Epithelial cell of prostate (primary cell): ENCODE results near the gene CNNM4.

ENCODE experiments used
- DNase-seq: peaks from one replicate; pipeline ENCODE4 v3.0.0-alpha.2; 2011; ENCODE audit warnings: low read depth, low spot score
- H3K27ac ChIP-seq: fragments of 450-650 bp; 2 replicates; pipeline ENCODE4 v1.5.1; 2017; ENCODE audit warnings: mild to moderate bottlenecking

The CNNM4 gene

DNA sequence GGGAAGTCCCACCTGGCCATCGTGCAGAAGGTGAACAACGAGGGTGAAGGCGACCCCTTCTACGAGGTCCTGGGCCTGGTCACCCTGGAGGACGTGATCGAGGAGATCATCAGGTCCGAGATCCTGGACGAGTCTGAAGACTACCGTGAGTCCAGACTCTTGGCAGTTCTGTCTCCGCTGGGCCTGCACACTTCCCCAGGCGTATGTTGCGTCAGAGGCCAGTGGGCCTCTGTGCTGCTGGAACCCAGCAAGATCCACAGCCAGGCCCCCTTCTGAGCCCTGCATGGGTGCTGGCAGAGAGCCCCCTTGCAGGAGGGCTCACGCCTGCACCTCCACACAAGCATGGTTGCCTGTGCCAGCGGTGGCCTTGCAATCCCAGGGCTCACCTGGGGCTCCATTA lies 64.4 kb downstream of the CNNM4 start:
- no peak overlapping the region for H3K27ac ChIP-seq
- no peak for DNase-seq

DNA sequence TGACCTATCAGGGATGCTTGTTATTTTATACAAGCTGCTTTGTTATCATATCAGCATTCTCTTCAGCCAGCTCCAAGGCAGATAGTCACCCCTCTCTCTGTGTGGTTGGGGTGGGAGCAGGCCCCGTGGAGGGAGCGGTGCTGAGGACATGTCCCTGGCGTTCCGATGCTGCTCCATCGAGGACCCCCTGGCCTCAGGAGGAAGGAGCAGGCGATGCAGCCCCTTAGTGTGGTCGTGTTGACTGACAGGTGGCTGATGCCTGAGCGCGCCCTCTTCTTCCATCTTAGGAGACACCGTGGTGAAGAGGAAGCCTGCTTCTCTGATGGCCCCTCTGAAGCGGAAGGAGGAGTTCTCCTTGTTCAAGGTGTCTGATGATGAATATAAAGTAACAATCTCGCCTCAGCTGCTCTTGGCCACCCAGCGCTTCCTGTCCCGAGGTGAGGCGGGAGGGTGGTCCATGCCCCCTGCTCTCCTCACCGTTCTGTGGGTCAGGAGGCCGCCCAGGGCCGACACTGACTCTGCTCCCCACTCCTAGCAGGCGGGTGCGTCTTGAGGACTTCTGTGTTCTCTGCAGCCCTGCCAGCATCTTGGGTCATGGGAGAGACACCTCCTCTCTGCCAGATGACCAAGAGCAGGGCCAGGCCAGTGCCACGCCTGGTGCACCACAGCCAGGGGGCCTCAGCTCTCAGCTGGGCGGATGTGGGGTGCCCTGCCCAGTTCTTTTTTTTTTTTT lies 66.0 kb downstream of the CNNM4 start:
- DNase-seq: no peak
- H3K27ac ChIP-seq: no peak overlapping the region

DNA sequence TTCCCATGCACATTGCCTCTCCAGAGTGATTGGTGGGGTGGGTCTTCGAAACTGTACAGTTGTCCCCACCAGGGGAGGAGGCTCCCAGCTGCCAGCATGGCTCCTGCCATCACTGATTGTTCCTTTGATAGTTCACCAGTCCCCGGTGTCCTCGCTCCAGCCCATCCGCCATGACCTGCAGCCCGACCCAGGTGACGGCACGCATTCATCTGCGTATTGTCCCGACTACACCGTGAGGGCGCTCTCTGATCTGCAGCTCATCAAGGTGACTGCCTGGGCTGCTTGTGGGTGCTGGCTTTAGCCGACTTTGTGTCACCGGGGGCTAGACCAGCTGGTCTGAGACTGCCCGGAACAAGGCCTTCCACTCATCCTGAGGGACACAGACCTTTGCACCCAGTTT lies 67.7 kb downstream of the CNNM4 start:
- no peak for DNase-seq

DNA sequence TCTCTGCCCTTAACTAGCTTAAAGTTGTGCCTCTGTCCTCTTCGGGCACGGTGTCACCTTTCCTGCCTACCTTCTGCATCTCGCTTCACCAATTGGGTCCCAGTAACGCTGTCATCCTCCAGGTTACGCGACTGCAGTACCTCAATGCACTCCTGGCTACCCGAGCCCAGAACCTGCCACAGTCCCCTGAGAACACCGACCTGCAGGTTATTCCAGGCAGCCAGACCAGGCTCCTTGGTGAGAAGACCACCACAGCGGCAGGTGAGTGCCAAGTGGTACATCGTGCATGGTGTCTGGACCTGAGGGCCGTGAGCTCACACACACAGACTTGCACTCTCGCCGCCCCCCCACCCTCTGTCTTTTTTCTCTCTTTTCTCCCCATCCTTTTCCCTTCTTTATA lies 68.2 kb downstream of the CNNM4 start:
- no peak overlapping the region for H3K27ac ChIP-seq
- DNase-seq: no peak

More for the DNA sequence above, 67.7 kb downstream of the CNNM4 start:
- H3K27ac ChIP-seq: no peak overlapping the region

DNA sequence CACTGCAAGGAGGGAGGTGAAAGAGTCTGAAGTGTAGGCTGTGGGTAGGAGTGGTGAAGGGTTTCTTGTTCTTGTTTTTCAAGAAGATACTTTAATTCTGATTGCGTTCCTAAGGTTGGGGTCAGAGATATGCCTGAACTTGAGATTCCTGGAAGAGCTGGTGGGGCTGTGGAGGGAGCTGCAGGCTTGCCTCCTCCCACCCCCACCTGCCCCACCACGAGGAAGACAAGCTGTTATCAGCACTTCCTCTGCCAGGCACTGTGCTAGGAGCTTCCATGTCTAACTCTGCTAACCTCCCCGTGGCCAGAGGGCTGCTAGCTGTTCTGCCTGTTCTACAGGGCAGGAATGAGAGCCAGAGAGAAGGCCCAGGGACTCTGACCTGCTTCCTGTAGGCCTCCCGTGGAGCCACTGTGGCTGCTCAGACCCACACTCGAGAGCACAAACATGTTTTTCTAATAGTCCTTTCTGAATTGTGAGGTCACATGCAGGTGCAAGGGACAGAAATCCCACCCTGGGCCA lies 69.4 kb downstream of the CNNM4 start:
- no peak overlapping the region for H3K27ac ChIP-seq
- no peak for DNase-seq

DNA sequence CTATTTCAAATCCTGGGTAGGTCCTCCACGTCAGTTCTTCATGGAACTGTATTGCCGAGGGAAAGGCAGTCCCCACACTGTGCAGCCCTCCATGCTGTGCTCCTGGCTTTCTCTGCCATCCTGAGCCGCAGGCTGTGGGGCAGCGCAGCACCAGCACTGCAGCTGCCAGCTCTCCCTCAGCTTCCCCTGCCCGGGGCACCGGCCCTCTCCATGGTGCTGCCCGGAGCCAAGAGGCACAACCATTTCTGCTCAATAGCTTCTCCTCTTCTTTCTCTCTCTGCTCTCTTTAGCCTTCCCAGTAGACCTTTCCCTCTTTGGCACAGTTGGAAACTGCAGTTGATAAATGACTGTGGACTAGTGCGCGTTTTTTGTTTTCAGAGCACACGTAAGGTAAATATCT lies 71.0 kb downstream of the CNNM4 start:
- DNase-seq: no peak
- no peak overlapping the region for H3K27ac ChIP-seq

DNA sequence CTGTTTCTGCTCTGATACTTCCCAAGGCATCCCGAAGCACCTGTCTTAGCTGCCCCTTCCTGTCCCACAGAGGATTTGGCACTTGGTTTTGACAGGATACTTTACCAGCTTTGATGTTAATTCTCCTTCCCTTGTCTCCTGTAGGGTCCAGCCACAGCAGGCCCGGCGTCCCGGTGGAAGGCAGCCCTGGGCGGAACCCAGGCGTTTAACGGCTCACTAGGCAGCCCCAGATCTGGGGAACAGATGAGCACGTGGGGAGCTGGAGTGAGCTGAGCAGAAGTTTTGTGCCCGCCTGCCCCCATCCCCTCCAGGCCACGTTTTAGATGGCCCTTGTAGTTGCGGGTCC lies 71.7 kb downstream of the CNNM4 start:
- no peak overlapping the region for H3K27ac ChIP-seq
- DNase-seq: no peak

DNA sequence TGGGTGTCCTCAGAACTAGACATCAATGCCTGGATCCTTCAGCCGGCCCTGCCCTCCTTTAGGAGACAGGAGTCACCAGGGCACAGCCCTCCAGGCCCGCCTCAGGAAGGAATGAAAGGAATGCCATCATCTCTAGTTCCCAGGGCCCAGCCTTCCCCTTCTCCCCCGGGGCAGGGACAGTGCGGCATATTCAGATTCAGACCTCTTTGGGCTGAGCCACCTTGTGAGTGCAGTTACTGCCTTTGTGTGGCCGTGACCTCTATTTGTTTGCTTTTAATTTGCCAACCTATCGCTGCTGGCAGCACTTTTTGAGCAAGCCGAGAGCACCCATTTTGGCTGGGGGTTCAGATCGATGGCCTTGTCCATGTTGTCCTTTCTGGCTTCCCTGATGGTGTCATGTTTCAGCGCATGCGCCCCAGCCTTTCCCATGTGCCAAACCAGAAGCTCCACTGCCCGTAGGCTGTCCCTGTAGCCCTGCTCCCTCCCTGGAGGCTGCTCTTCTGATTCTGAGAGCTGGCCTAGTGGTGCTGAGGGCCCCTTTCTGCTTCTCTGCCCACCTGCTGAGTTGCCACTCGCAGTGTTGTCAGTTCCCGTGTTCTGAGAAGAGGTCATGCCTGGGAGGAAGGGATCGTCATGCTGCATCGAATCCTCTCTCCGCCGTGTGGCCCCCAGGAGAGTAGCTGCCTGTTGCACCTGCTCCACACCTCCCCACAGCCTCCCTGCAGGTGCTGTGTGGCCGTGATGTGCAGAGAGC lies 72.2 kb downstream of the CNNM4 start:
- no peak overlapping the region for H3K27ac ChIP-seq

DNA sequence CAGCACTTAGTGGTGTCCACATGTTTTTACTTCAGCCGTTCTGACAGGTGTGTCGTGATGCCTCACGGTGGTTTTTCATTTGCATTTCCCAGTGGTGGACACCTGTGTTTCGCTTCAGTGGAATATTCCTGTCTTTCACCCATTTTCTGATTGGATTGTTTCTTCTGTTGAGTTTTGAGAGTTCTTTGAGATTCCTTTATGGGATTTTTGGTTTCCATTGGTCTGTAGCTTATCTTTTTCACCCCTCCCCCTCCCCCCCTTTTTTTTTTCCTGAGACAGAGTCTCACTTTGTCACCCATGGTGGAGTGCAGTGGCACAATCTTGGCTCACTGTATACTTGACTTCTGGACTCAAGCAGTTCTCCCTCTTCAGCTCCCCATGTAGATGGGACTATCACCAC lies 75.1 kb downstream of the CNNM4 start:
- DNase-seq: no peak
- H3K27ac ChIP-seq: no peak overlapping the region

More for the DNA sequence above, 72.2 kb downstream of the CNNM4 start:
- no peak for DNase-seq

DNA sequence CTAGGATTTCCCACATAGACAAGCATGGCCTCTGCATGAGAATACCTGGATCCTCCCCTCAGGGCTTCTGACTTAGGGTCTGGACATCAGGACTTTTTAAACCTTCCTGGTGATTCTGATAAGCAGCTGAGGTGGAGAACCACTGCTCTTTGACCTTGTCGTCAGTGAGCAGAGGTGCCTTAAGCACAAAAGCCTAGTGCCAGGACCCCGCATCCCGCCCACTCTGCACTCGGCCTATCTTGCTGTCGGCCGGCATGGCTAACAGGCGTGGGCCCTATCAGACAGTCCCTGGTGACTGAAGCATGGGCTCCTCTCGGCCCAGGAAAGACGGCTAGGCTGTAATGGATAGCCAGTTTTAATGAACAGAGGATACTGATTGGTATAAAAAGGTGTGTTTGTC lies 76.9 kb downstream of the CNNM4 start:
- H3K27ac ChIP-seq: no peak overlapping the region
- no peak for DNase-seq

DNA sequence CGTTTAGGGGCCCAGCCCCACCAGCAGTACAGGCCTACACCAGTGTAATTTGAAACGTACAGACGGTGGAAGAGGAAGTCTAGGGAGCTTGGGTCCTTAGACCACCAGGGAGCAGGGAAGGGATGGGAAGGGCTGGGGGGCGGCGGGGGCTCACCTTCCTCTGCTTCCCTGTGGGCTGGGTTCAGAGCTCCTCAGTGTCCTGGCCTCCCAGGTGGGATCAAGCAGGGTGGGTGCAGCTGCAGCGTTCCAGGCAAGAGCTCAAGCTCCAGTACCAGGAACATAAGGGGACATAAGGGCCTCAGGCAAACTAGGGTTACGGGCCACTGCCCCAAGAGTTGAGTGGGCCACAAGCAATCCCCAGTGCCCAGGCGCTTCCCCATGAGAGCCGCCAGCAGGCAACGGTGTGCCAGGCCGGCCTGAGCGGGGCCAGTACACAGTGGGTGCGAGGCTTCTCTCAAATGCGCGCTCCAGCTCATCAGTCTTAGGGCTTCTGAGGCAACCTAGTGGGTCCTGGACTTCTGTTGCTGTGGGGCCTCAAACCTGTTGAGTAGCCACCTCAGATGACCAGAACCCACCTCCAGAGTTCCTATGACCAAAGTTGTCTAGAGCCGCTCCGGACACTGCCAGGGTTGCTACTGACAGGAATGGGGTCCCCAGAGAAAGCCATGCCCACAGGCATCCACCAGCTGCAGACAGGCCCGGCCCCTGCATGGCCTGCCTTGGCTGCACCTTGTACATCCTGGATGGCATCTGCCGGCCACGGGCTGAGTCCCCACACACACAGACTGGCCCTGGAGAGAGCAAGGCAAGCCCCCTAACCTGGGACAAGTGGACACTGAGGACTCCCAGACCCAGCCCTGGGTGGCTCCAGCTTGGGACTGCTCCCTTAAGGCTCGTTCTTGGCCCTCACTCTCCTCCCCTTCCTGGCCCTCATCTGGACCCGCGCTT lies 77.9 kb downstream of the CNNM4 start:
- DNase-seq: no peak

DNA sequence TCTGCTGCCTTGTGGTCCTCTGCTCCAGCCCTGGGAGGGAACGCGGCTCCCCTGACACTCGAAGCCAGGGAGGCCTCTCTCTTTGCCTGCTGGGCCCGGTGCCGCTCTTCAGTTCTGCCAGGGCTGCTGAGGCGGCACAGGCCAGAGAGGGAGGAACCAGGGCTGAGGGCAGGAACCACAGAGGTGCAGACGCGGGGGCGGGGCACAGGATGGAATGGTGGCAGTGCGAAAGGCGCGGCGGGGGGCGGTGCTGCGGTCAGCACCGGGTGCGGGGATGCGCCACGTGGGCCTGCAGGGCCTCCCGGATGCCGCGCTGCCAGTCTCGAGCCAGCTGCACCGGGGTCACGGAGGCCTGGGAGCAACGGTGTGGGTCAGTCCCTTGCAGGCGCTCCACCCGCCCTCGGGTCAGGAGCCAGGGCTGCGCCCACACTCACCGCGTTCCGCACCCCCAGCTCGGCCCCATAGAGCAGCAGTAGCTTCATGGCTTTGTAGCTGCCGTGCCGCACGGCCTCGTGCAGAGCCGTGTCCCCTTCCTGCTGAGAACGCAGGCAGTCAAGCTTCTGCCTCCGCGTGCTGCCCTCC lies 78.7 kb downstream of the CNNM4 start:
- no peak overlapping the region for H3K27ac ChIP-seq
- DNase-seq: no peak

More for the DNA sequence above, 77.9 kb downstream of the CNNM4 start:
- H3K27ac ChIP-seq: no peak overlapping the region

DNA sequence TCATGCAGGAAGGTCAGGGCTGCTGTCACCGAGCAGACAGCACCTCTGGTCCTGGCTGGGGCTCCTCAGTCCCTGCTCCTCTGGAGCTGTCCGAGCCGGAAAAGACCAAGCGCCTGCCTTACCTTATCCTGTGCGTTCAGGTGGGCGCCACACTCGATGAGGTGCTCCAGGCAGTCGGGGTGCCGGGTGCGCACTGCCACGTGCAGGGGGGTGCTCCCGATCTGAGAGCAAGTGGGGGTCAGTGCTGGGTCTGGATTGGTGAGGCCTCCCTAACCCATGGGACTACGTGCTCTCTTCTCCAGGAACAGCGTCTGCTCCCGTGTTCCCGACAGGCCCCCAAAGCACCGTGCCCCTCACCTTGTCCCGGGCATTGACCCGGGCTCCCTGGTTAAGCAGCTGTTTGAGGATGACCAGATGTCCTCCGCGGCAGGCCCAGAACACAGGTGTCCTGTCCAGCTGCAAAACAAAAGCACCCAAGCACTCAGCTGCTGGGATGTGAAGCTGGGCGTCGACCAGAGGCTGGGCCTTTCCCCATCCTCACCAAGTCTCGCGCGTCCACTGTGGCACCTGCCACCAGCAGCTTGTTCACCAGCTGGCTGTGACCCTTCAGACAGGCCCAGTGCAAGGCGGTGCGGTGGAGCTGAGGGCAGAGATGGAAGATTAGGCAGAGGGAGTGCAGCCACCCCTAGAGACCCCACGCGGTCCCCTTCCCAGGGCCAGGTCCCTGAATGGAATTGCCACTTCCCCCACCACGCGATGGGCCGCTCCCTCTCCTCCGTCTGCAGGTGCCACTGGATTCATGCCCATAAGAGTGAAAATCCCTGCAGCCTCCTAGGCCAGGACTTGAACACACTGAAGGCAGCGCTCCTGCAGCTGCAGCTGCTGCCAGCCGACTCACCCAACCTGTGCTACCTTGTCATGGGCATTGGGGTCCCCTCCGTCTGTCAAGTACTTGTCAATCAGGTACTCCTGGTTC lies 79.5 kb downstream of the CNNM4 start:
- no peak overlapping the region for H3K27ac ChIP-seq
- no peak for DNase-seq

DNA sequence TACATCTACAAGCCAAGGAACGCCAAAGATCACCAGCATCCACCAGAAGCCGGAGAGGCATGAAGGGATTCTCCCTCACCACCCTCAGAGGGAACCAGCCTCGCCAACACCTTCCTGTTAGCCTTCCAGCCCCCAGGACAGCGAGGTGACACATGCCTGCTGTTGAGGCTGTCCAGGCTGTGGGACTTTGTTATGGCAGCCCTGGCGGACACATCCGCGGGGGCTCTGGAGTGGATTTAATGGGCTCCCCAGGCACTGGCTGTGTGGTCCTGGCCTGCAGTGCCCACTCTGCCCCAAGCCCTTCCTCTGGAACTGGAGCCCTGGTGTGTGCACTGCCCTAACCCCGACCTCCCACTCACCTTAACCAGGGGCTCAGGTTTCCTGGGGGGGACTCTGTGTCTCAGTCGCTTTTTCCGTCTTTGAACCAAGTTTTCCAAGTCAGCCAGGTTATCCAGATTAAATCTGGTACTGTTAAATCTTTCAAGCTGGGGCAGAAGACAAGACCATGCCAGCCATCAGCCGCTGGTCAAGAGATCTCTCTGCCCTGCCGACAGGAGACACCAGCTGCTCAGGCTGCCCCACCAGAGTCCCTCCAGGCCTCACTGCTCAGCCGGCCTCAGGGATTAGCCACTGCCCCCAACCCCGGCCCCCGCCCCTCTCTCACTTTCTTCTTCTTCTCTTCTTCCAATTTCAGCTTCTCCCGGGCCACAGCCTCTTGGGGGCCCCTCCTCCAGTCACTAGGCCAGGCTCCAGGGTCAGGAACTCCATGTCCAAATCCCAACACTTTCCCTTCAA lies 81.2 kb downstream of the CNNM4 start:
- H3K27ac ChIP-seq: no peak overlapping the region
- DNase-seq: no peak

DNA sequence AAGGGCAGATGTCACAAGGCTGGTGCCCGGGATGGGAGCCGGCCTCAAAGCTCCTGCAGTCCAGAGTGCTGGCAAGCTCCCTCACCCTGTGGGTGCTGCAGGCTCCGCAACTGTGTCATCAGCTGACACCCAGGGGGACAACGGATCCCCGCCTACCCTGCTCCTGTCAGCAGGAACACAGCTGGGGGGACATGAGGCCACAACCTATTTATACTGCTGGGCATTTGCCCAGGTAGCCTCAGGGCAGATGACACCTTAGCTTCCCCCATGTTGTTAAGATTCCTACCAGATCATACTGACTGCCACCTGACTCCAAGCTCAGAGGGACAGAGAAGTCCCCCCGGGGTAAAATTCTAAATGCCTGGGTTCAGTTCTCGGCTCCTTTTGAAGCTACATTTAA lies 81.9 kb downstream of the CNNM4 start:
- H3K27ac ChIP-seq: no peak overlapping the region
- DNase-seq: no peak

DNA sequence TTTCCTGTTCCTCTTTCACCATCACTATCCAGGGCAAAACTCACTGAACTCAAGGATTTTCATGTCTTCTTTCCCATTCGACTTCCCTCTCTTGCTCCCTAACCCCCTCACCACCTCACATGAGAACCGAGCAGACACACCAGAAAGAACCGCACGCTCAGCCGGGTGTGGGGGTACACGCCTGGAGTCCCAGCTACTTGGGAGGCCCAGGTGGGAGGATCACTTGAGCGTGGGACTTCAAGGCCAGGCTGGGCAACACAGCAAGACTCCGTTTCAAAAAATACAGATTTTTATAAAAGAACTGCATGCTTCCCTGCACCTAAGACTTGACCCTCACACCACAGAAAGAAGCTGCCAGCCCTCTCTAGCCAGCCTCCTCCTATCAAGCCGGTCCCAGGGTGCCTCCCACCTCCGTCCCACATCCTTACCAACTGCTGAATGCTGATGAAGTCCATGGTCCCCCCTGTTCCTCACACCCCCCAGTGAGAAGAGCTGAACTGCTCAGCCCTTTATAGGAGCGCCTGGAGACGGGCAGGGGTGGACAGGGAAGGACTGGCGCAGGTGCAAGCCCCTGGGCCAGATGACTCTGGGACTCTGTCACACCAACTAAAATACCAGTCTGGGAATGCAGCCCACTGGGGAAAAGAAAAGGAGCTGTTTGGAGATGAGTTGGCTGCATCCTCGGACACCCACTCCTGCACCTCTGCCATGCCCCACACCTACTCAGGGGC lies 83.0 kb downstream of the CNNM4 start, which contains the start of gene ANKRD23:
Gene ANKRD23, minus strand, starts transcription at position 484 of the 731 bp plus-strand sequence. Its CDS starts 29 bp downstream, at position 455.
- no peak within 1 kb of the TSS for H3K27ac ChIP-seq
- DNase-seq: no peak

DNA sequence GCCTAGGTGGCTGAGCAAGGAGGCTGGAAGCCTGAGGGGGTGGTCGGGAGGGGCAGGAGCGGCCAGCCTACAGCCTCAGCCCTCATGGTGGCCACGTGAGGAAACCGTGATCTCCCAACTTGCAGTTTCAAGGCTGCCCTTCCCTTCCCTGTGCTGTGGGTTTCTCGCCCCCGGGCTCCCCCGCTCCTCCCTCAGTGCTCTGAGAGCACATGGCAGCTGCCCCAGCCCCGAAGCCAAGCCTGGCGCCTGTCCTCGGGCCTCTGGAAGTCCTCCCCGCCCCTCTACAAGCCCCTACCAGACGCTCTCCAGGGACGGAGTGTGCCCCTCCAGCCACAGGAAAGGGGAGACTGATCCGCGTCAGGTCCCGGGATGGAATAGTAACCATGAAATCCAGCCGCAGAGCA lies 83.7 kb downstream of the CNNM4 start:
- DNase-seq: no peak
- no peak overlapping the region for H3K27ac ChIP-seq

DNA sequence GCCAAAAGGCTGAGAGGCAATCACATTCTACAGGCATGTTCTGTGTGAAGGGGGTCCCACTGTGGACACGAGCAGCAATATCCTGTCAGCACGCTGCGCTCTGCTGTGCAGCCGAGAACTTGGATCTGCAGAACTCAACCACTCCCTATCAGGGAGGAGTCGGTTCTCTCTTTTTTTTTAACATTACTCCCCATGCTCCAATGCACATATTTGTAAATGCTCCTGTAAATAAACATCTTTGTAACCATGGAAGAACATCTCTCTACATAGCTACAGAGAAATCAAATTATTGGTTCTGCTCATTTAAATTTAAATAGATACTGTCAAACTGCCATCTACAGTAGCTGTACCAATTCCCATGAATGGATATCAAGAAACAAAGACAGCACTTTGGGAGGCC lies 86.1 kb downstream of the CNNM4 start:
- no peak overlapping the region for H3K27ac ChIP-seq

More for the DNA sequence above, 86.1 kb downstream of the CNNM4 start:
- no peak for DNase-seq
